NCI-H524 (cell line): ENCODE data around the gene LENG8.
"Not testable (repeated sequence)": the region's sequence is repeated elsewhere in the genome, so short reads cannot be mapped to it uniquely, and the experiment has no call there.

ENCODE experiments used
- DNase-seq, 2 experiments: peaks; one replicate each; lab custom pipeline; 2025; lab: John Stamatoyannopoulos, UW

LENG8 gene

GRCh38 chr19:54484451-54484850 lies 35.5 kb downstream of the LENG8 start:
- DNase-seq, result no peak

DNA sequence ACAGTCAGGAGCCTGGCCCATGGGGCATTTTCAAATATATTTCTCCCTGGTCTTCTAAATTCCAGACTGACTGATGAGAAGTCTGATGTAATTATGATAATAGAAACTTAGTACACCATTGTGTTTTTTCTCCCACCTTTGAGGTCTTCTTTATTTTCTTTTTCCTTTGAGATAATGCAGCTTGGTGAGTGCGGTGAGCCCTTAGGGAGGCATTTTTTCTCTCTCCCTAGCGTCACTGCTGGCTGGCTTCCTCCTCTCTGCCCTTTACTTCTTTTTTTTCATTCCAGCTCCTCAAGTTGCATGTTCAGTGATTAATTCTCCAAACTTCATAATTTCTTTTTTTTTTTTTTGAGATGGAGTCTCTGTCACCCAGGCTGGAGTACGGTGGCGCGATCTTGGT lies 36.9 kb downstream of the LENG8 start:
- no peak for DNase-seq

DNA sequence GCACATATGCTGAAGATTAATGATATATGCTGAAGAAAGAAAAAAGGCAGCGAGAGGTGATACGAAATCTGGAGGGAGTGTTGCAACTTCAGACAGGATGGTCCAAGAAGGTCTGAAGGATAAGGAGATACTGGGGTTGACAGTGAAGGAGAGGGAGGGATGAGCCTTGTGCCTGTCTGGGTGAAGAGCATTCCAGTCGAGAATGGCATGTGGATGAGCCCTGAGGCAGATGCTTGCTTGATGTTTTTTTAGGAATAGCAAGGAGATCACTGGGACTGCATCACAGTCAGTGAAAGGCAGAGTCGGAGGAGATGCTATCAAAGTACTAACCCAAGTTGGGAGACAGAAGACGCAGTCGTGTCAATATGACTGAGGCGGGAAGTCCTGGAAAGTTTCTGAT lies 40.3 kb downstream of the LENG8 start:
- DNase-seq, result no peak

- DNase-seq, result no peak
These were observed 40.8 kb downstream of the LENG8 start for GRCh38 chr19:54489766-54490165.

DNA sequence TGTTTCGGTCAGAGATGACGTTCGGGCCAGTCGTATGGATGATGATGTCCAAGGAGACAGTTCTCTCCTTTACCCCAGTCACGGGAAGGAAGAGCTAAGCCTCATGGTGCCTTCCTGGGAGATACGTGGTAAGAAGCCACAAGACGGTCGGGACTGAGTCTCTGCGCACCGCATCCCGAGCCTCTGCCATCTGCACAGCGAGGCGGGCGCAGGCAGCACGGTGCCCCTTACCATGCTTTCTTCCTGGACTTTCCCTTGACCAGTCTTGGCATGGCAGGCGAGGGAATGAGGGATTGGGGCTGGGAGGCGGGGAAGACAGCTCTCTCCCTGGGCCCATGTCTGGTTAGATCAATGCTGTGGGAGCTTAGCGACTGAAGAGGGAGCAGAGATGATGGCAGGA lies 43.6 kb downstream of the LENG8 start:
- no peak for DNase-seq

- not testable (repeated sequence) for DNase-seq
These were observed 44.1 kb downstream of the LENG8 start for GRCh38 chr19:54493056-54493455.

GRCh38 chr19:54493967-54494585 lies 45.1 kb downstream of the LENG8 start:
- DNase-seq, result no peak

GRCh38 chr19:54495284-54495683 lies 46.3 kb downstream of the LENG8 start:
- DNase-seq, result not testable (repeated sequence)

- DNase-seq, result not testable (repeated sequence)
These were observed 48.9 kb downstream of the LENG8 start for GRCh38 chr19:54497747-54498450.

GRCh38 chr19:54498451-54498772 lies 49.4 kb downstream of the LENG8 start:
- not testable (repeated sequence) for DNase-seq

DNA sequence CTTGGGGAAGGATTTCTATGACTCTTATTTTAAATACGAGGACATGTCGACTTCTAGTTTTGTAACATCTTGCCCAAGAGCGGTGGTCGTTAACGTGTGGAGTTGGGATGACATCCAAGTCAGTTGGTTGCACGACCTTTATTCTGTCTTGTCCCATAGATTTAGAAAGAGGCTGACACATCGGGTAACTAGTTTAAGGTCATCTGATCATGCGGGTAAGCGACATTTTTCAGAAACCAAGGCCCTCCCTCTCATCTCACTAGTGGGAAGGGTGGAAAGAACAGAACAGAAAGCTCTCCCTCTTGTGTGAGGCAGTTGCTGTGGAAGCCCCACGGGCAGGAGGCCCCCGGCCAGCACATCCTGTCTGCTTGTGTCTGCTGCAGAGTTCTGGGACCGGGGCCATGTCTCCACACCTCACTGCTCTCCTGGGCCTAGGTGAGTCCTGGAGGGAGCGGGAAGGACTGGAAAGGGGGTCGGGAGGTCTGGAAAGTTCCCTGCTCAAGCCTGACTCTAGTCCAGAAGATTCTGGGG lies 53.6 kb downstream of the LENG8 start, which contains the start of gene LAIR2:
LAIR2 (plus strand) TSS at position 314 of the 531 bp plus-strand sequence; CDS start at position 402, 88 bp downstream.
- DNase-seq, result no peak

GRCh38 chr19:54505542-54505941 lies 56.5 kb downstream of the LENG8 start:
- DNase-seq, result not testable (repeated sequence)

- no peak for DNase-seq
These were observed 57.1 kb downstream of the LENG8 start for GRCh38 chr19:54506079-54506478.

DNA sequence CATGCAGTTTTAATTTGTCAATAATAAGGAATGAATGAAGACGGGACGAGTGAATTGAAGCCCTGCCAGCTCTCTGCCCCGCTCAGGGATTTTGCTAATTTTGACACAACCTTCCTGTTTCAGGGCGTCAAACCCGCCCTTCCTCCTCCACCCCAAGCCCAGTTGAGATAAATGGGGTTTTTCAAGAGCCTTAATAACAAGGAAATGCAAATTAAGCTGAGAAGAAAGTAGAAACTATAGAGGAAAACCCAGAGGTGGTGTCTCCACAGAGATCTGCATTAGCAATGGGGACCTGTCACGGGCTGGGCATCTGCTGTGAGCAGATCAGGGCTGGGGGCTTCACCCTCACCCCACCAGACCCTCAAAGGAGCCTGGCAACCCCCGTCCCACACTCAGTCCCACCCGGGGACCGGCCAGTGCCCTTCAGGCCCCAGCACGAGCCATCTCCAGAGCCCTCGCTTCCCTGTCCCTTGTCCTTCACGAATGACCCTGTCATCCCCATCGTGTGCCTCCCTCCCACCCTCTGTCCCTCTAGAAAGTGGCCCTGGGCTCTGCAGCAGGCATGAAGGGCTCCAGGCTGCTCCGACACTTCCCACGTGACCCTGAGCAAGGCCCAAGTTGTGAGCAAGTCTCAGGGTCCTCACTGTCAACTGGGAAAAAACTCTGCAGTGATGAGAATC lies 58.2 kb downstream of the LENG8 start:
- not testable (repeated sequence) for DNase-seq

DNA sequence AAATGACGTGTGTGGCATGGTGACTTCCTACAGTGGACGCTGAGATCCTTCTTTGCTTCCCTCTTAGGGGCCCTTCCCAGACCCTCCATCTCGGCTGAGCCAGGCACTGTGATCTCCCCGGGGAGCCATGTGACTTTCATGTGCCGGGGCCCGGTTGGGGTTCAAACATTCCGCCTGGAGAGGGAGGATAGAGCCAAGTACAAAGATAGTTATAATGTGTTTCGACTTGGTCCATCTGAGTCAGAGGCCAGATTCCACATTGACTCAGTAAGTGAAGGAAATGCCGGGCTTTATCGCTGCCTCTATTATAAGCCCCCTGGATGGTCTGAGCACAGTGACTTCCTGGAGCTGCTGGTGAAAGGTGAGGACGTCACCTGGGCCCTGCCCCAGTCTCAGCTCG lies 58.8 kb downstream of the LENG8 start:
- DNase-seq, result no peak

GRCh38 chr19:54508487-54508886 lies 59.5 kb downstream of the LENG8 start:
- DNase-seq, result not testable (repeated sequence)

GRCh38 chr19:54509200-54509940 lies 60.4 kb downstream of the LENG8 start:
- not testable (repeated sequence) for DNase-seq
